ENCODE data around the gene RASIP1.

Gene RASIP1

DNA sequence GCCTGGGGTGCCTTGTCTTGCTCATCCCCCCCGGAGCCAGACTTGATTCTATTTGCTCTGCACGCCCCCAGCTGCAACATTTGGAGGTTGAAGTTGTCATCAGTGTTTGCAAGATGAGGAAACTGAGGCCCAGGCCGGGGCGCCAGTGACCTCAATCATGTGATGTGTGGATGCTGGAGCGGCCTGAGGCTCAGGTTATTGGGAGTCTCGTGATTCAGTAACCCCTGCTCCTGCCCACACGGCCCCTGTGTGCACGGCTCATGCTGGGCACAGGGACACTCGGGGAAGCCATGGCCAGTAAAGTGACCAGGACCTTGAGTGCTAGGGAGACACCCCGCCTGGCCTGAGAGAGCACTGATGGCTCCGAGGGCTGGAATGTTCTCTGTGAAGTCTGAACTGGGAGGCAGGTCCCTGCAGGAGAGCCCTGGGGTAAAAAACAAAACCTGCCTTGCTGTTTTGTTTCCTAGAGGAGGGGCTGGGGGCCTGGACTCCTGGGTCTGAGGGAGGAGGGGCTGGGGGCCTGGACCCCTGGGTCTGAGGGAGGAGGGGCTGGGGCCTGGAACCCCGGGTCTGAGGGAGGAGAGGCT, 16.8 kb upstream of the RASIP1 start:
- DNase-seq, result no peak
- intact Hi-C loops (cut with DNase I), result no loop called here

- intact Hi-C loops (cut with DNase I), result no loop called here
- DNase-seq, result no peak
Measured at GRCh38 chr19:48756686-48757085, 16.3 kb upstream of the RASIP1 start.

DNA sequence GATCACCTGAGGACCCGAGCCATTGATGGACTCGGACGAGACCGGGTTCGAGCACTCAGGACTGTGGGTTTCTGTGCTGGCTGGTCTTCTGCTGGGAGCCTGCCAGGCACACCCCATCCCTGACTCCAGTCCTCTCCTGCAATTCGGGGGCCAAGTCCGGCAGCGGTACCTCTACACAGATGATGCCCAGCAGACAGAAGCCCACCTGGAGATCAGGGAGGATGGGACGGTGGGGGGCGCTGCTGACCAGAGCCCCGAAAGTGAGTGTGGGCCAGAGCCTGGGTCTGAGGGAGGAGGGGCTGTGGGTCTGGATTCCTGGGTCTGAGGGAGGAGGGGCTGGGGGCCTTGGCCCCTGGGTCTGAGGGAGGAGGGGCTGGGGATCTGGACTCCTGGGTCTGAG, 15.8 kb upstream of the RASIP1 start:
- DNase-seq, result no peak
- intact Hi-C loops (cut with DNase I), result no loop called here

DNA sequence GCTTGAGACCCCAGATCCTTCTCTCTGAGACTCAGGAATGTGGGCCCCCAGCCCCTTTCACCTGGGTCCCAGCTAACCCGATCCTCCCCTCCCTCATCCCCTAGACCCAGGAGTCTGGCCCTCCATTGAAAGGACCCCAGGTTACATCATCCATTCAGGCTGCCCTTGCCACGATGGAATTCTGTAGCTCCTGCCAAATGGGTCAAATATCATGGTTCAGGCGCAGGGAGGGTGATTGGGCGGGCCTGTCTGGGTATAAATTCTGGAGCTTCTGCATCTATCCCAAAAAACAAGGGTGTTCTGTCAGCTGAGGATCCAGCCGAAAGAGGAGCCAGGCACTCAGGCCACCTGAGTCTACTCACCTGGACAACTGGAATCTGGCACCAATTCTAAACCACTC, 15.4 kb upstream of the RASIP1 start:
- intact Hi-C loops (cut with DNase I), result no loop called here
- no peak for DNase-seq

GRCh38 chr19:48755084-48755641, 14.8 kb upstream of the RASIP1 start, which contains the start of gene FGF21:
Gene FGF21, plus strand, starts transcription at chr19:48755524. Its CDS starts 713 bp downstream, at chr19:48756237.
- intact Hi-C loops (cut with DNase I), result no loop called here
- DNase-seq, result no peak

GRCh38 chr19:48752496-48753365, 12.3 kb upstream of the RASIP1 start, which contains the start of gene FUT1:
Gene FUT1, minus strand, starts transcription at chr19:48752641. Its CDS starts 1,360 bp downstream, at chr19:48751281.
- intact Hi-C loops (cut with DNase I), result no loop called here
- DNase-seq, result no peak

GRCh38 chr19:48751845-48752495, 11.6 kb upstream of the RASIP1 start:
- intact Hi-C loops (cut with DNase I), result no loop called here
- DNase-seq, result no peak

DNA sequence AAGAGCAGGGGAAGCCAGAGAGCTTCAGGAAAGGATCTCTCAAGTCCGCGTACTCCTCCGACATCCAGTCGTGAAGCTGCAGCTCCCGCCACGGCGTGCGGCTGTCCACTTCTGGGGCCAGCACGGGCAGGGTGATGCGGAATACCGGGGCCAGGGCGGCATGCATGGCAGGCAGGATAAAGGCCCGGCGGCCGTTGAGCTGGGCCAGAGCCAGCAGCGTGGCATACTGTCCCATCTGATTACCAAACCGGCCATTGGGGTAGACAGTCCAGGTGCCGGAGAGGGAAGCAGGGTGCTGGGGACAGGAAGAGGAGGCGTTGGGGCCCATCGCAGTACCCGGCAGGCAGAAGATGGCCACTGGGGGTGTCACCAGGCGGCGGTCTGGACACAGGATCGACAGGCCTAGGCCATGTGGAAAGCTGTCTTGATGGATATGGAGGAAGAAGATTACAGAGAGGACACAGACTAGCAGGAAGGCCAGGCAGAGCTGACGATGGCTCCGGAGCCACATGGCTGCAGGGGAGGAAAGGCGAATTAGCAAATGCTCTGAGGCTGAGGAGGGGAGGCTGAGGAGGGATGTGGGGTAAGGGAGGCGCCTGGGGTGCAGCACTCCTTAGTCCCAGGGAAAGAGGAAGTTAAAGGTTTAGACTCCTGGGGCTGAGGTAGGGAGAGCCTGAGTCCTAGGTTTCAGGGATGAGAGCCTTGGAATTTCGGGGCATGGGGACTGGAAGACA, 10.5 kb upstream of the RASIP1 start:
- intact Hi-C loops (cut with DNase I), result no loop called here
- no peak for DNase-seq

GRCh38 chr19:48750351-48750750, 9.9 kb upstream of the RASIP1 start:
- no peak for DNase-seq
- intact Hi-C loops (cut with DNase I), result no loop called here

- no peak for DNase-seq
- intact Hi-C loops (cut with DNase I), result no loop called here
Measured at GRCh38 chr19:48749571-48750198, 9.3 kb upstream of the RASIP1 start.

- intact Hi-C loops (cut with DNase I), result no loop called here
- DNase-seq, result peak; percentile 65 to 92 (median 81)
Measured at GRCh38 chr19:48746738-48747575, 6.5 kb upstream of the RASIP1 start, which contains the start of gene IZUMO1. Gene IZUMO1, minus strand, starts transcription at chr19:48746909. Its CDS starts 1,050 bp downstream, at chr19:48745859.

- DNase-seq, result no peak
- intact Hi-C loops (cut with DNase I), result no loop called here
Measured at GRCh38 chr19:48746110-48746509, 5.7 kb upstream of the RASIP1 start.

GRCh38 chr19:48745208-48745995, 5.0 kb upstream of the RASIP1 start:
- intact Hi-C loops (cut with DNase I), result no loop called here
- peak; percentile 57 to 93 (median 78) for DNase-seq

DNA sequence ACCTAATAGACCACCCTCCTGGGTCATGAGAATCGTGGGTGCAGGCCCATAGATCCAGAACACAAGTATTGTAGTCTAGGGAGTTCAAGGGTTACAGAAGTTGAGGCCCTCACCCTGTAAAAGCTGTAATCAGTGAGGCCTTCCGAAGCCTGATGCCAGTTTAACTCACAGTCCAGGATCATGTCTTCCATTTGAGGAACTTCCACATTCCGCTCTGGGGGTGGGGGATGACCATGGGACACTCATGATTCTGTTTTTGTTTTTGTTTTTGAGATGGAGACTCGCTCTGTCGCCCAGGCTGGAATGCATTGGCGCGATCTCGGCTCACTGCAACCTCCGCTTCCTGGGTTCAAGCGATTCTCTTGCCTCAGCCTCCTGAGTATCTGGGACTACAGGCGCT, 1.7 kb upstream of the RASIP1 start:
- DNase-seq, result no peak
- intact Hi-C loops (cut with DNase I), result no loop called here

DNA sequence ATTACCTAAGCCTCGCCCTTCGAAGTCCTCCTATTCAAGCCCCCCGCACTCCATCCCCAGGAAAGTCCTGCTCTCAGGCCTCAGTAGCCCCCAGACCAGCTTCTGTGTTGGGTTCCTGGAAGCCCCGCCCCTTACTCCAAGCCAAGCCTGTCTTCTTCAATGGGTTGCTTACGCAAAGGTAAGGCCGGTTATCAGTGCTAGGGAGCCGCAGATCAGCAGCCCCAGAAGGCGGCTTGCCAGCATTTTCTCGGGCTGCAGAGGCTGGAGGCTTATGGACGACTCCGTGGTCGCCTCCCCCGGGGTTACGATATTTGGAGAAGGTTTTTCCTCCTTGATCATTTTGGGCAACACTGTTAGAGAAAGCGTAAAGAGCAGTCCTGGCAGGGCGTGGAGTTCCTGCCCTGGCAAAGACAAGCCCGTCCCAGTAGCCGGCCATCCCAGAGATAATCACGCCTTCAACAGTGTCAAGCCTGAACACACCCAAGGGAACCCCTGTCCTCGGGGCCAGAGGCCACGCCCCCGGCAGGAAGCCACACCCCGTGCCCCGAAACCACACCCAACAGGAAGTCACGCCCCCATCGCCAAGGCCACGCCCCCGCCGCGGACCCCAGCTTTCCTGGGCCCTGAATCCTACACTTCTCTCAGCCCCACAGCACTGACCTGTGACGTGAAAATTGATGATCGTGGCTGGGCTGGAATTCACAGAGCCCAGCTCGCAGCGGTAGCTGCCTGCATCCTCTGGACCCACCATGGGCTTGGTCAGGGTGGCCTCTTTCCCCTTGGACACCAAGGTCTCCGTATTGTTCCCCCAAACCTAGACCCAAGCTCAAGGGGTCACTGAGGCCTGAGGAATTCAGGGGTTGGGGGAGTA, 954 bp upstream of the RASIP1 start:
- peak in 1 of 42 donors; percentile 53 for DNase-seq

More for the DNA sequence above, 954 bp upstream of the RASIP1 start:
- intact Hi-C loops (cut with DNase I), result no loop called here
